ENCODE measurements around the gene IL24. TPM values are rescaled to one million over a fixed set of nuclear protein-coding genes. Genes with fewer than 3 reads are reported as not detected.
"Not testable (repeated sequence)": the region's sequence is repeated elsewhere in the genome, so short reads cannot be mapped to it uniquely, and the experiment has no call there.

Gene IL24, protein sequence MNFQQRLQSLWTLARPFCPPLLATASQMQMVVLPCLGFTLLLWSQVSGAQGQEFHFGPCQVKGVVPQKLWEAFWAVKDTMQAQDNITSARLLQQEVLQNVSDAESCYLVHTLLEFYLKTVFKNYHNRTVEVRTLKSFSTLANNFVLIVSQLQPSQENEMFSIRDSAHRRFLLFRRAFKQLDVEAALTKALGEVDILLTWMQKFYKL
- total RNA-seq (2014; rRNA removed; shearing (Covaris generic)) = 1.3 and 1.8 TPM in 2 replicates

DNA sequence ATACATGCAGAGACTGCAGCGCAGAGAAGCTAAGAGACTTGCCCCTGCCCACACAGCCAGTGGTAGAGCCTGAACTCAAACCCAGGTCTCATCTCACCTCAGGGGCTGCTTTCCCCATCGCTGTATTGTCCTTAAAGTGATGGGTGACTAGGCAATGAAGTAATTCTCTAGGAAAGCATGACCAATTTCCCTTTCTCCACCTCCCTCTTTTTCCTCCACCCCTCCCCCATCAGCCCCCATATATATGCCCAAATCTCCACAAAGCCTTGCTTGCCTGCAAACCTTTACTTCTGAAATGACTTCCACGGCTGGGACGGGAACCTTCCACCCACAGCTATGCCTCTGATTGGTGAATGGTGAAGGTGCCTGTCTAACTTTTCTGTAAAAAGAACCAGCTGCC lies at the start of gene IL24:
TSS of gene IL24 (plus strand) at position 269 of the 400 bp plus-strand sequence. CDS start 390 bp downstream, outside the sequence.
- DNase-seq (ENCODE audit: low read depth) = no peak

DNA sequence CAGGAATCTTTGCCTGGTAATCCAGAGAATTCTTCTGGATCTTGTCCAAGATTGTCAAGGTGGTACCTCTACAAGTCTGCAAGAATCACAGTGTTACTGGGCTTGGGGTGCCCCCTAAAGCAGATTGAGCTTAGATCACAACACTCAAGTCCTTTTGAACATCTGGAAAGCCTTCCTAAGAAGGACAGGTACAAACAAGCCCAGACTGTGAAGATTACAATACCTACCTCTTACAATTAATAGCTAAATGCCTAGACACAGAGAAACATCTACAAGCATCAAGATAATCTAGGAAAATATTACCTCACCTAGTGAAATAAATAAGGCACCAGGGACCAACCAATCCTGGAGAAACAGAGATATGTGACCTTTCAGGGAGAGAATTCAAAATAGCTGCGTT lies 49.3 kb upstream of the IL24 start:
- DNase-seq (ENCODE audit: low read depth) = no peak

DNA sequence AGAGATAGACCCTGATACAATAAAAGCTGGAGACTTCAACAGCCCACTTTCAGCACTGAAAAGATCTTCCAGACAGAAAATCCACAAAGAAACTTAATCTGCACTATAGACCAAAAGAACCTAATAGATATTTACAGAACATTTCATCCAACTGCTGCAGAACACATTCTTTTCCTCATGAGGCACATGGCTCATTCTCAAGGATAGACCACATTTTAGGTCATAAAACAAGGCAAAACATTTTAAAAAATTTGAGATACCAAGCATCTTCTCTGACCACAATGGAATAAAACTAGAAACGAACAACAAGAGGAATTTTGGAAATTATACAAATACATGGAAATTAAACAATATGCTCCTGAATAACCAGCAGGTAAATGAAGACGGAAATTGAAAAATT lies 46.8 kb upstream of the IL24 start:
- no peak for DNase-seq (ENCODE audit: low read depth)

DNA sequence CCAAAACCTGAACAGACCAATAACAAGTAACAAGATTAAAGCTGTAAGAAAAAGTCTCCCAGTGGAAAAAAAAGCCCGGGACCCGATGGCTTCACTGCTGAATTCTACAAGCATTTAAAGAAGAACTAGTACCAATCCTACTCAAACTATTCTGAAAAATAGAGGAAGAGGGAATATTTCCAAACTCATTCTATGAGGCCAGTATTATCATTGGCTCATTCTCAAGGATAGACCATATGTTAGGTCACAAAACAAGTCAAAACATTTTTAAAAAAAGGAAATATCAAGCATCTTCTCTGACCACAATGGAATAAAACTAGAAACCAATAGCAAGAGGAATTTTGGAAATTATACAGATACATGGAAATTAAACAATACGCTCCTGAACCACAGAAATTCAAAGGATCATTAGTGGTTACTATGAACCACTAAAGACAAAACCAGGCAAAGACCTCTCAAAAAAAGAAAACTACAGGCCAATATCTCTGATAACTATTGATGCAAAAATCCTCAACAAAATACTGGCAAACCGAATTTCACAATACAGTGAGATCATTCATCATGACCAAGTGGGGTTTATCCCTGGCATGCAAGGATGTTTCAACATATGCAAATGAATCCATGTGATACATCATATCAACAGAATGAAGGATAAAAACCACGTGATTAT lies 45.8 kb upstream of the IL24 start:
- peak; percentile 36 for DNase-seq (ENCODE audit: low read depth)

DNA sequence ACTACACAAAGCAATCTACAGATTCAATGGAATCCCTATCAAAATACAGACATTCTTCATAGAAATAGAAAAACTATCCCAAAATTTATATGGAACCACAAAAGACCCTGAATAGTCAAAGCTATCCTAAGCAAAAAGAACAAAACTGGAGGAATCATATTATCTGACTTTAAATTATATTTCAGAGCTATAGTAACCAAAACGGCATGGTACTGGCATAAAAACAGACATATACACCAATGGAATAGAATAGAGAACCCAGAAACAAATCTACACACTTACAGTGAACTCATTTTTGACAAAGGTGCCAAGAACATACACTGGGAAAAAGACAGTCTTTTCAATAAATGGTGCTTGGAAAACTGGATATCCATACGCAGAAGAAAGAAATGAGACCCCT lies 44.6 kb upstream of the IL24 start:
- DNase-seq (ENCODE audit: low read depth) = not testable (repeated sequence)

DNA sequence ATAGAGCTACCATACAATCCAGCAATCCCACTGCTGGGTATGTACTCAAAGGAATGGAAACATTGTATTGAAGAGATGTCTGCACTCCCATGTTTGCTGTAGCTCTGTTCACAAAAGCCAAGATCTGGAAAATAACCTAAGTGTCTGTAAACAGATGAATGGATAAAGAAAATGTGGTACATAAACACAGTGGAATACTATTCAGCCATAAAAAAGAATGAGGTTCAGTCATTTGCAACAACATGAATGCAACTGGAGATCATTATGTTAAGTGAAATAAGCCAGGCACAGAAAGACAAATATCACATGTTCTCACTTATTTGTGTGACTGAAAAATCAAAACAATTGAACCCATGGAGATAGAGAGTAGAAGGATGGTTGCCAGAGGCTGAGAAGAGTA lies 43.5 kb upstream of the IL24 start:
- not testable (repeated sequence) for DNase-seq (ENCODE audit: low read depth)

DNA sequence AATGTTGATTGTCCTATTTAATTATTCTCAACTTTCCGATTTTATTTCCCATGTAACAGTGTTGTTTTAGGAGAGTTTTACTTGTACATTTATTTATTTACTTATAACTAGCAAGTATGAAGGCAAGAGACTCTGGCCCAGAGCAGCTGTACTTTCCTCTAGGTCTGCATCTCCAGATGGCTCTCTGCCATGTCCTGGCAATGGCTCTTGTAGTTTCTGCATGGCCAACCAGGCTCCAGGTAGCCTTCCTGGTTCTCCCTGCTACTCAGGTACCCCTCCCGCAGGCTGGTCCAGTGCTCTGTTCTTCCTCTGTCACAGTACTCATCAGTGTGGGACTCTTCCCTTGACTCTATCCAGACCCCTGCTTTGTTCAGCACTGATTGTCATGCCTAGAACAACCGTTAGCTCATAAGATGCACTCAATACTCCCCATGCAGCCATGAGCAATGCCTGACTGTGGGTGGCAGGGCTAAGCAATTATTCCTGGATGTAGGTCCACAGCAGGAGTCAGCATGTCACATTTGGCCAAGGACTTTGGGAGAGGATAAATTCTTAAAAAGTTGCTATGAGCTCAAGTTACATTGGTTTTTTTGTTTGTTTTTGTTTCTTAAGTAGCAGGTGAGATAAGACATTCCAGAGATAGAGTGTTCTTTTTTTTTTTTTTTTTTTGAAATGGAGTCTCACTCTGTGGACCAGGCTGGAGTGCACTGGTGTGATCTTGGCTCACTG lies 42.7 kb upstream of the IL24 start:
- DNase-seq (ENCODE audit: low read depth) = peak; percentile 71

DNA sequence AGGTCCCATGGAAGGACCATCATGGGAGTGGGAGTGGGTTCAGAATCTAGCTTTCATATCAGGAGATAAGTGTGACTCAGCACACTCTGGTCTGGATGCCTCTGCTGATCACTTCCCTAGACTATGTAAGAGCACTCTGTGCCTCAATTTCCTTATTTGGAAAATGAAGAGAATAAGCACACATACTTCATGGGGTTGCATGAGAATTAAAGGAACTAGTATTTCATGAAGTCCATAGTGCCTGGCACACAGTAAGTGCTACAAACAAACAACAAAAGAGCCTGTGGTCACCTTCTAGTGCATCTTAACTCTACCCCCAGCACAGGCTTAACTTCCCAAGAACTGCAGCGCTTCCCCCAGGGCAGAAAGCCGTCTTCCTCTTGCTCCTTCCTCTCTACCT lies 41.4 kb upstream of the IL24 start:
- DNase-seq (ENCODE audit: low read depth) = no peak

DNA sequence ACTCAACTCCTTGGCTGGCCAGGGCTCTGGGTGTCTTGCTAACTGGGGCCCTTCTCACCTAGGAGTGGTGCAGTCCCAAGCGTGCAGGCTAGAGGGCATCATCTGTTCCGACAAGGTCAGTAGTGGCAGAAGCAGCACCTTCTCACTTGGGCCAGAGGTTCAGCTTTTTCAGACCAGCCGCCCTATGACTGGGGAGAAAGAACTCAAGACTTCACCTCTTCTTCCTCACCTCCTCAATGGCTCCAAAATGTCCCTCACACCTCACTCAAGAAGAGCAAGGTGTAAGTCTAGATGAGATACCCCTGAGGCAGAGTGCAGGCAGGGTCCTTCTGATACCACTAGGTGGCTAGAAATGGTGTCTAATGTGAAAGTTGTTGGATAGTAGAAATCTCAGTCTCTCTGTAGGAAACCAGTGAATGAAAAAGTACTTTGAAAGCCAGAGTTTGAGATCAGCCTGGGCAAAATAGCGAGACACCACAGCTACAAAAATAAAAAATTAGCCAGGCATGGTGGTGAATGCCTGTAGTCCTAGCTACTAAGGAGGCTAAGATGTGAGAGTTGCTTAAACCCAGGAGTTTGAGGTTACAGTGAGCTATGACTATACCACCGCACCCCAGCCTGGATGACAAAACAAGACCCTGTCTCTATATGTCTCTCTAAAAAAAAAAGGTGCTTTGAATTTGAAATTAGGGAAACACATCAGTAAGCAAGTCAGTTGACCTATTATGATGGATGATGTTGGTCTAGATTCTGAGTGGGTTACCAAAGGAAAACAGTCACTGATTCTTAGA lies 40.4 kb upstream of the IL24 start:
- peak; percentile 20 for DNase-seq (ENCODE audit: low read depth)

DNA sequence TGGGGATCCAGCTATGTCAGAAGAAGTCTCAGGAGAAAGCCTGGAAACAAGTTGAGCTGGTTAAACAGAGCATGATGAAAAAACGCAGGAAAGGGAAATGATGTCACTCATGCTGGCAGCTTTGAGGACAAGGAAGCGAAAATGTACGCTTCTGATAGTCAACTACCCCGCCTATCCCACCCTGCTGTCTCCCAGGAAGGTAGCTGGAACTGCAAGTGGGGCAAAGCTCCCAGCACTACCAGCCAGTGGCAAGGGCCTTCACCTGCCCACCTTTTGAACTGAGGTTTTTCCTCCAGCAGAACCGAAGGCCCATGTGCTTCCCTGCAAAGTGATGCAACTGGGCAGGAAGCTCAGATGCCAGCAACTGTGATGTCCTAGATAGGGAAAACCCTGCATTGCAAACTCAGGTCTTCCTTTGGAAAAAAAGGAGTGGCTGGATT lies 38.1 kb upstream of the IL24 start:
- DNase-seq (ENCODE audit: low read depth) = no peak

DNA sequence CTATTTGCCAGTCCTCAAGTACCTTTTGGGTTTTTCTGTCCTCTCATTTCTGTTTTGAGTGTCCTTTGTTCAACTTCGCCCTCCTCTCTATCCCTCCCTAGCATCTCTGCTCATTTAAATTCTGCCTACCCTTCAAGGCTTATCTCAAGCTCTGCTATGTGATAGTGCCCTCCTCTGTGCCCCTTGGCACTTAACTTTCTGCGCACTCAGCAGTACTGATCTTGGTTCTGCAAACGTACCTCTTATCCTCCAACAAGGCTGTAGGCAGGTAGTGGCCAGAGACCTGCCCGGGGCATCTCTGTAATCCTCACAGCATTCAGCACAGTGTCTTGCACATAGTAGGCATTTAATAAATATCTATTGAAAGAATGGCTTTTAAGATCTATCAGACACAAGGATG lies 37.1 kb upstream of the IL24 start:
- DNase-seq (ENCODE audit: low read depth) = no peak

DNA sequence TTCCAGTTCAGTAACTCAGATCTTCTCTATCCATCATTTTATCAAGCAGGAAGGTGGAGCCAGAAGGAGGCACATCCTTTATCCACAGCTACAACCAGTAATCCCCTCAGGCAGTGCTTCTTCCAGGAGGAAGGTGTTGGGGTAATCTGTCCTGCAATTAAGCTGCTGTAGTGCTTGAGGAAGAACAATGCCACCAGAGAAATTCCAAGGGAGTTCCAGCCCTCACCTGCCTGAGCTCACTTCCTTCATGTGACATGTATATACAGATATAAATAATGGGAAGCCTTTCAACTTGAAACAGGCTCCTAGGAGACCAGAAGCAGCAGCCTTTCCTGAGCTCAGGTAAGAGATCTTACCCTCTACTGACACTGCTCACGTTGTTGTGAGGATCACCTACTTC lies 34.0 kb upstream of the IL24 start:
- DNase-seq (ENCODE audit: low read depth) = no peak

DNA sequence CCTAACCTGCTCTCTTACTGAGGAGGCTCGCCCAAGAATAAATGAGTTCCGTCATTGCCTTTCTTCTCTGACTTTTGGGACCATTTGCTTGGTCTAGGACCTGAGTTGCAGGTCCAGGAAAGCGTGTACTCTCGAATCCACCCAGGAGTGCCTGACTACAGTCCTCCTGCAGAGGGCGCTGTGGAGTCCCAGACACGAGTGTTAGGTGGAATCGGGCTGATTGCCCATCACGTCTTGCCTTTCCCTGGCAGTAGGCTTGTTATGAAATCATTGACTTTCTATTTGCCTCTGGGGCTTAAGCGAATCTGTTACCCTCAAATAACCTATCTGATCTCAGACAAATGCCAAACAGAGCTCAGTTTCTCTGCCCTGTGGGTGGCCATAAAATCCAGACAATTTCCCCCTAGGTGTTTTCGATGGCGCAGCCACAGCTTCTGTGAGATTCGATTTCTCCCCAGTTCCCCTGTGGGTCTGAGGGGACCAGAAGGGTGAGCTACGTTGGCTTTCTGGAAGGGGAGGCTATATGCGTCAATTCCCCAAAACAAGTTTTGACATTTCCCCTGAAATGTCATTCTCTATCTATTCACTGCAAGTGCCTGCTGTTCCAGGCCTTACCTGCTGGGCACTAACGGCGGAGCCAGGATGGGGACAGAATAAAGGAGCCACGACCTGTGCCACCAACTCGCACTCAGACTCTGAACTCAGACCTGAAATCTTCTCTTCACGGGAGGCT lies 32.1 kb upstream of the IL24 start, which contains the start of gene IL20:
TSS of gene IL20 (plus strand) at position 685 of the 733 bp plus-strand sequence. CDS start 230 bp downstream, outside the sequence.
- DNase-seq (ENCODE audit: low read depth) = peak; percentile 88

DNA sequence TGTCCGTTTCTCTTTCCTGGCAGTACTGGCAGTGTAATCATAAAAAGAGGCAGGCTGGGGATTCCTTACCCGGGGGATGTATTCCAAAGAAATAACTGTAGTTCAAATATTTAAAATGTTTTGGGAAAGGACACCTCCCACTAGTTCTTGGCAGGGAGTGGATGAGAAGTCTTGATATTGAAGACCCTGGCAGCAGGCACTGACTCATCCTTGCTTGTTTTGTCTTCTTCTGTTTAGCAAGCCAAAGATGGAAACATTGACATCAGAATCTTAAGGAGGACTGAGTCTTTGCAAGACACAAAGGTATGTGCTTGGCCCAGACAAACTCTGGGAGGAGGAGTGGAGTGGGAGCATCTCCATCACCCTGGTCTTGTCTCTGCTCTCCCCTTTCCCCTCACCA lies 31.2 kb upstream of the IL24 start:
- DNase-seq (ENCODE audit: low read depth) = peak; percentile 35

DNA sequence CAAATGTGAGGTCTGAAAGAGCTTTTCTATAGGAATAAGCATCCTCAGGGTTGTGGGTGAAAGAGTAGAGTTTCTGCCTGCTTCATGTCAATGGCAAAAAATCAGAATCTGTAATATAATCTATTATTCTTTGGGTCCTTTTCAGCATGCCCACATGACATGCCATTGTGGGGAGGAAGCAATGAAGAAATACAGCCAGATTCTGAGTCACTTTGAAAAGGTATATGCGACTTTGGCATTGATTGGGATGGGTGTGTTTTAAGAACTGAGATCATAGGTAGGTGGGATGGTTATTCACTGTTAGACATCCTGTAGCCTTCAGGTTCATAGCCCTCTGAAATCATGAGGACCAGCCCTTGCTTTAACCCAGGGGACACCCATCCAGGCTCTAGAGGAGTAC lies 30.0 kb upstream of the IL24 start:
- DNase-seq (ENCODE audit: low read depth) = no peak

DNA sequence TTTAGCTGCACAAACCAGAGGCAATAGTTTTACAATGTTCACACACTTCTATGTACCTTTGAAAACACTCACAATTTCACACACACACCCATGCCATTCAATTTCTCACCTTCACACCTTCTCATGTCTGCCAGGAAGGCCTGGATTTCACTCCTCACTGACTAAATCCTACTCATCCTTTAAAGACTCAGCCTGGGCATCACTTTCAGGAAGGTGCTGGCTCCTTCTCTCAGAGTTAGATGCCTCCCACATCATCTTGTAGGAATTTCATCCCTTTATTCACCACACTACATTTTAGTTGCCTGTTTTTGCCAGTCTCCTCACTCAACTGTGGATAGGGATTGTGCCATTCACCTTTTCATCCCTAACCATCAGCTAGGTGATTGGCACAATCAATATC lies 29.5 kb upstream of the IL24 start:
- no peak for DNase-seq (ENCODE audit: low read depth)

DNA sequence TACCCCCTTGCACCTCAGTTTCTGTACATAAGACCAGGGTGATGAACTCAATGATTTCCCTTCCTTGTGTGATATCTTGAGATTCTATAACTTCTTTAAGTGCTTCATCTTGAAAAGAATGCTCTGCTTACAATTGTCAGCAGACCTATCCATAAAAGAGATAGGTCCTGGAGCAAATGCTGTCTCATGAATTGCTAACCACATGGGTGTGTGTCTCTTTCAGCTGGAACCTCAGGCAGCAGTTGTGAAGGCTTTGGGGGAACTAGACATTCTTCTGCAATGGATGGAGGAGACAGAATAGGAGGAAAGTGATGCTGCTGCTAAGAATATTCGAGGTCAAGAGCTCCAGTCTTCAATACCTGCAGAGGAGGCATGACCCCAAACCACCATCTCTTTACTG lies 29.0 kb upstream of the IL24 start:
- DNase-seq (ENCODE audit: low read depth) = no peak

DNA sequence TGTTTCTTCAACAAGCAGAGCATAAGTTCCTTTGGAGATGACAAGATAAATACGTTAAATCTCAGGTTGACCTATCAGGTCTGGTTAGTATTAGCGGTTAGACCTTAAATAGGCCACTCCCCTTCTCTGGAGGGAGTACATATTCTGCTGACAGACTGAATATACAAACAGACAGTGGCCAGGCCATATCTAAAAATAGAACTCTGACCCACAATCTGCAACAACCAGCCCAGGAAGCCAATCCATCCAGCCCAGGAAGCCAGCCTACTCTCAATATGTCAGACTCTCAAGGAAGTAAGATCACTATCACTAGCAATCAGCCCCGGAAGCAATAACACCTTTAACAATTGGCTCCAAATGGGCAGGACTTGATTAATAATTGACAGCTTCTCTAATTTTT lies 25.1 kb upstream of the IL24 start:
- no peak for DNase-seq (ENCODE audit: low read depth)

DNA sequence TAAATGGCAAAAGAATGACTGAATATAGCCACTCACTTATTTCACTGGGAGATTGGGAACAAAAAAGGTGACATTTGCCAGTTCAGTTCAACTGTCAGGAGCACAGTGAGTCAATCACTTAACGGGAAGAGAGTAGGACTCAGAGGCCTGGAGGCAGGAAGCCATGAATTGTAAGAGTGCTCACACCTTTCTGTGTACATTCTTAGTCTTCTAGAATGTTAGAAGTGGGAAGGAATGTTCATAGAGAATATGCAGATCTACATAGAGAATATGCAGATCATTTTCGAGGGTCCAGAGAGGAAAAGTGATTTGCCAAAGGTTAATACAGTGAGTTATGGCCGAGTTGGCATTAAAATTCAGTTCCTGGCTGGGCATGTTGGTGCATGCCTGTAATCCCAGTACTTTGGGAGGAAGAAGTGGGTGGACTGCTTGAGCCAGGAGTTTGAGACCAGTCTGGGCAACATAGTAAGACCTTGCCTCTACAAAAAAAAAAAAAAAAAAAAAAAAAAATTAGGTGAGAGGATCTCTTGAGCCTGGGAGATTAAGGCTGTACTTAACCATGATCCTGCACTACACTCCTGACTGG lies 23.5 kb upstream of the IL24 start:
- peak; percentile 31 for DNase-seq (ENCODE audit: low read depth)

DNA sequence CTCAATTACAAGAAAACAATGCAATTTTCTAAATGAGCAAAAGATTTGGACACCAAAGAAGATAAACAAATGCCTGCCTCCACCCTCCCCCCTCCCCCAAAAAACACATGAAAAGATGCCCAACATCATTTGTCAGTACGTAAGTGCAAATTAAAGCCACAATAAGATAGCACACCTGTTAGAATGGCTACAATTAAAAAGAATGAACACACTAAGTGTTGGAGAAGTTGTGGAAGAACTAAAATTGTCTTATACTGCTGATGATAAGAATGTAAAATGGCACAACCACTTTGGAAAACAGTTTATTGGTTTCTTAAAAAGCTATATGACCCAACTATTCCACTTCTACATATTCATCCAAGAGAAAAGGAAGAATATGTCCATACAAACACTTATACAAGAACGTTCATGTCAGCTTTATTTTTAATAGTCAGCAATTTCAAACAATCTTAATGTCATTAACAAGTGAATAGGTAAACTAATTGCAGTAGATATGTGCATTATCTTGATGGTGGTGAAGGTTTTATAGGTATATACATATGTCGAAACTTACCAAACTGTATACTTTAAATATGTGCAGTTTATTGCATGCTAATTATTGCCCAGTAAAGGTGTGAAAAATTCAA lies 21.4 kb upstream of the IL24 start:
- no peak for DNase-seq (ENCODE audit: low read depth)
